Mesendoderm (in vitro differentiated cells): ENCODE data around the gene RGL4.

Experiments used
- DNase-seq: peaks from one replicate; pipeline ENCODE4 v3.0.0; 2013
- H2AK5ac ChIP-seq: 2 replicates; pipeline ENCODE4 v1.6.1; 2013; ENCODE audit warnings: low read length, inconsistent platforms
- H2BK120ac ChIP-seq: 2 replicates; pipeline ENCODE4 v1.6.1; 2013; ENCODE audit warnings: low read depth, mild to moderate bottlenecking, low read length, moderate library complexity, mixed read lengths
- H2BK15ac ChIP-seq: replicated peaks from 2 replicates; pipeline ENCODE4 v1.6.1; 2013; ENCODE audit warnings: low read depth, mild to moderate bottlenecking, moderate library complexity
- H2BK5ac ChIP-seq: 2 replicates; pipeline ENCODE4 v1.6.1; 2013; ENCODE audit warnings: low read length, inconsistent platforms
- H3K18ac ChIP-seq: 2 replicates; pipeline ENCODE4 v1.6.1; 2013; ENCODE audit warnings: mild to moderate bottlenecking, low read length, mixed read lengths
- H3K23ac ChIP-seq: one replicate; pipeline ENCODE4 v1.6.1; 2013; ENCODE audit warnings: low read length
- H3K27ac ChIP-seq: 2 replicates; pipeline ENCODE4 v1.5.1; 2013; ENCODE audit warnings: low read depth, mild to moderate bottlenecking, inconsistent platforms, low read length, moderate library complexity
- H3K27me3 ChIP-seq: 2 replicates; pipeline ENCODE4 v1.6.1; 2013; ENCODE audit warnings: low read length, control low read depth, mild to moderate bottlenecking, inconsistent platforms; ENCODE audit not compliant: insufficient read depth, poor library complexity
- H3K36me3 ChIP-seq: 2 replicates; pipeline ENCODE4 v1.6.1; 2013; ENCODE audit warnings: low read length, inconsistent platforms; ENCODE audit not compliant: control insufficient read depth, insufficient read depth
- H3K4ac ChIP-seq: one replicate; pipeline ENCODE4 v1.6.1; 2013; ENCODE audit warnings: low read depth, mild to moderate bottlenecking, low read length, moderate library complexity
- H3K4me1 ChIP-seq: 2 replicates; pipeline ENCODE4 v1.6.1; 2013; ENCODE audit warnings: low read depth, low read length, inconsistent platforms; ENCODE audit not compliant: control insufficient read depth
- H3K4me2 ChIP-seq: 2 replicates; pipeline ENCODE4 v1.6.1; 2013; ENCODE audit warnings: low read length
- H3K4me3 ChIP-seq: 2 replicates; pipeline ENCODE4 v1.5.1; 2013; ENCODE audit warnings: mild to moderate bottlenecking, low read length
- H3K56ac ChIP-seq: one replicate; pipeline ENCODE4 v1.6.1; 2013; ENCODE audit warnings: low read length
- H3K79me1 ChIP-seq: 2 replicates; pipeline ENCODE4 v1.6.1; 2013; ENCODE audit warnings: low read length, inconsistent platforms
- H3K79me2 ChIP-seq: 2 replicates; pipeline ENCODE4 v1.6.1; 2013; ENCODE audit warnings: mild to moderate bottlenecking, low read length; ENCODE audit not compliant: control insufficient read depth, insufficient read depth
- H3K9ac ChIP-seq: 2 replicates; pipeline ENCODE4 v1.6.1; 2013; ENCODE audit warnings: low read length, inconsistent platforms
- H4K5ac ChIP-seq: one replicate; pipeline ENCODE4 v1.6.1; 2013; ENCODE audit warnings: low read length
- H4K8ac ChIP-seq: one replicate; pipeline ENCODE4 v1.6.1; 2013; ENCODE audit warnings: low read depth, mild to moderate bottlenecking, control low read depth, low read length, moderate library complexity
- WGBS: extraction: QIAGEN DNeasy Blood & Tissue Kit; methylation state at CpG from one replicate; pipeline ENCODE4 v1.1.7; 2013; ENCODE audit warnings: low lambda C conversion rate, missing lambda C conversion rate; ENCODE audit not compliant: insufficient coverage; ENCODE audit errors: extremely low coverage; 5-methylcytosine and 5-hydroxymethylcytosine counted together

The RGL4 gene

DNA sequence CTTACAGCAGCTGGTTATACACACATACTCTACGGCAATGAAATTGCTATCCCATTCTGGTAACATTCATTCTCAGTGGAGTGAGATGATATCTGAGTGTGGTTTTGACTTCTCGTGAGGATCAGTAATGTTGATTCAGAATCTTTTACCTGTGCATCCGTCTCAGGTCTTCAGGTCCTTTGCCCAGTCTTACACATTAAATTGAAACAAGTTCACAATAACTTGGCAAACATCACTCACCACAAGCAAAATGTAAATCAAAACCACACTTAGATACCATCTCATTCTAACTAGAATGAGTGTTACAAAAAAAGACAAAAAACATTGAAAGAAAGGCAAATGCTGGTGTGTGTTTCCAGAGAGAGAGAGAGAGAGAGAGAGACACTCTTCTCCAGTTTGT, 14.0 kb downstream of the RGL4 start:
- Histone ChIP-seq H4K8ac (no peak overlapping the region), H3K27ac (no peak overlapping the region), H3K23ac (no peak overlapping the region), H3K4me1 (no peaks in the 10 kb centered on the region), H3K4ac (no peak overlapping the region), H2BK120ac (no peak overlapping the region), H2AK5ac (no peak overlapping the region), H3K36me3 (peaks cover 8% of the 10 kb centered on the region), H3K4me2 (no peak overlapping the region), H3K79me1 (peaks cover 17% of the 10 kb centered on the region), H3K9ac (no peak overlapping the region), H2BK5ac (no peak overlapping the region), H3K79me2 (peaks cover 2% of the 10 kb centered on the region), H2BK15ac (no peak overlapping the region), H3K56ac (no peak overlapping the region), H3K18ac (no peak overlapping the region), H3K4me3 (no peak overlapping the region), H3K27me3 (no peaks in the 10 kb centered on the region), H4K5ac (no peak overlapping the region)
- DNase-seq = no peak
- WGBS = no CpG with 5 or more reads among the region's 3 CpGs

DNA sequence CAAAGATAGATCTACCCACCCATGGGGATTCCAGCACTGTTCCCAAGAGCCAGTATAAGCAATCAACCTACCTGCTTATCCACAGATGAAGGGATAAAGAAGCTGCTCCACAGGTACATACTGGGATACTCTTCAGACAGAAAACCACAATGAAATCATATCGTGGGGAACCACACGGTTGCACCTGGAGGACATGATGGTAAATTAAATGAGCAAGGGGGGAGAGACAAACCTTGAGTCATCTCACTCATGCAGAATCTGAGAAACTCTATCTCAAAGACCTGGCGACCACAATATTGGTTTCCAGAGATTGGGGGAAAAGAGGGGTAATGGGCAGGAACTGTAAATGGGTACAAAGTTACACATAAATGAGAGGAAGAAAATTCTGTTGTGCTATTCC, 14.5 kb downstream of the RGL4 start:
- WGBS = no CpG with 5 or more reads among the region's 3 CpGs
- no peak overlapping the region for H2BK15ac ChIP-seq

GRCh38 chr22:23708270-23708669, 17.5 kb downstream of the RGL4 start:
- no peak overlapping the region for H2BK120ac ChIP-seq
- no peak for DNase-seq
- peaks cover 7% of the 10 kb centered on the region for H3K79me1 ChIP-seq
- H3K79me2 ChIP-seq = no peaks in the 10 kb centered on the region
- no CpG with 5 or more reads among the region's 1 CpG for WGBS
- H3K9ac ChIP-seq = no peak overlapping the region
- H3K4me2 ChIP-seq = no peak overlapping the region
- no peak overlapping the region for H3K56ac ChIP-seq
- H2BK15ac ChIP-seq = no peak overlapping the region
- H3K27ac ChIP-seq = no peak overlapping the region
- H3K27me3 ChIP-seq = no peaks in the 10 kb centered on the region
- H3K23ac ChIP-seq = no peak overlapping the region
- no peak overlapping the region for H2BK5ac ChIP-seq
- H2AK5ac ChIP-seq = no peak overlapping the region
- no peak overlapping the region for H3K18ac ChIP-seq
- no peaks in the 10 kb centered on the region for H3K4me1 ChIP-seq
- no peak overlapping the region for H3K4me3 ChIP-seq
- H3K36me3 ChIP-seq = peaks cover 5% of the 10 kb centered on the region
- no peak overlapping the region for H4K8ac ChIP-seq
- H3K4ac ChIP-seq = no peak overlapping the region
- no peak overlapping the region for H4K5ac ChIP-seq

More for the DNA sequence above, 14.5 kb downstream of the RGL4 start:
- Histone ChIP-seq H3K27me3 (no peaks in the 10 kb centered on the region), H3K23ac (no peak overlapping the region), H4K5ac (no peak overlapping the region), H3K4me3 (no peak overlapping the region), H3K27ac (no peak overlapping the region), H3K36me3 (peaks cover 8% of the 10 kb centered on the region), H3K79me2 (peaks cover 2% of the 10 kb centered on the region), H2BK5ac (no peak overlapping the region), H3K4me1 (no peaks in the 10 kb centered on the region), H2AK5ac (no peak overlapping the region), H3K4ac (no peak overlapping the region), H4K8ac (no peak overlapping the region), H2BK120ac (no peak overlapping the region), H3K79me1 (peaks cover 17% of the 10 kb centered on the region), H3K4me2 (no peak overlapping the region), H3K9ac (no peak overlapping the region), H3K56ac (no peak overlapping the region), H3K18ac (no peak overlapping the region)
- no peak for DNase-seq

GRCh38 chr22:23709107-23709506, 18.3 kb downstream of the RGL4 start:
- H3K4ac ChIP-seq = no peak overlapping the region
- no peaks in the 10 kb centered on the region for H3K79me2 ChIP-seq
- no peak overlapping the region for H4K8ac ChIP-seq
- no peaks in the 10 kb centered on the region for H3K4me1 ChIP-seq
- peak; percentile 67 for DNase-seq
- no peak overlapping the region for H4K5ac ChIP-seq
- no peak overlapping the region for H2BK120ac ChIP-seq
- no peak overlapping the region for H3K27ac ChIP-seq
- no peak overlapping the region for H3K9ac ChIP-seq
- peaks cover 4% of the 10 kb centered on the region for H3K79me1 ChIP-seq
- H3K23ac ChIP-seq = no peak overlapping the region
- peaks cover 5% of the 10 kb centered on the region for H3K36me3 ChIP-seq
- no peak overlapping the region for H2BK5ac ChIP-seq
- H2AK5ac ChIP-seq = no peak overlapping the region
- no CpG with 5 or more reads among the region's 2 CpGs for WGBS
- no peaks in the 10 kb centered on the region for H3K27me3 ChIP-seq
- no peak overlapping the region for H3K4me3 ChIP-seq
- no peak overlapping the region for H2BK15ac ChIP-seq
- no peak overlapping the region for H3K4me2 ChIP-seq
- H3K56ac ChIP-seq = no peak overlapping the region
- no peak overlapping the region for H3K18ac ChIP-seq

DNA sequence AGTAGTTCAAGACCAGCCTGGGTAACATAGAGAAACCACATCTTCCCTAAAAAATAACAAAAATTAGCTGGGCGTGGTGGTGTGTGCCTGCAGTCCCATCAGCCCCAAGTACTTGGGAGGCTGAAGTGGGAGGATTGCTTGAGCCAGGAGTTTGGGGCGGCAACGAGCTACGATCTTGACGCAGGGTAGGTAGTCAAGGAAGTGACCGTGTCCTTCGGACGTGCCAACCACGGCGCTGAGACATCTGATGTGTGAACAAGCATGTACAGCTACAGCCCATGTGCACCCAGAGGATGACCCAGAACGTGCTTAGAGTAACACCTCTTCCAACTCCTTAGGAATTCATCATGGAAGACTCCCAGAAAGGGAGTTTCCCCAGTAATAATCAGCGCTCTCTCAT, 21.4 kb downstream of the RGL4 start:
- Histone ChIP-seq H2BK5ac (no peak overlapping the region), H4K8ac (no peak overlapping the region), H3K4me1 (no peaks in the 10 kb centered on the region), H3K4me2 (no peak overlapping the region), H3K79me2 (no peaks in the 10 kb centered on the region), H3K23ac (no peak overlapping the region), H3K79me1 (peaks cover 2% of the 10 kb centered on the region), H3K4ac (no peak overlapping the region), H3K27ac (no peak overlapping the region), H3K56ac (no peak overlapping the region), H3K9ac (no peak overlapping the region), H3K4me3 (no peak overlapping the region), H3K18ac (no peak overlapping the region), H2BK15ac (no peak overlapping the region), H3K27me3 (no peaks in the 10 kb centered on the region), H2BK120ac (no peak overlapping the region), H3K36me3 (peaks cover 1% of the 10 kb centered on the region), H2AK5ac (no peak overlapping the region), H4K5ac (no peak overlapping the region)
- WGBS = no CpG with 5 or more reads among the region's 12 CpGs
- DNase-seq = no peak
